Panc1 (cell line): Measurements from ENCODE around the gene NEK7. TPM values are rescaled to one million over a fixed set of nuclear protein-coding genes. Genes with fewer than 3 reads are reported as not detected.

Source experiments
- ATAC-seq: fragments of 200-7000 bp; cut with Tn5 transposase; 2 replicates; pipeline ENCODE4 v1.9.1; 2020; ENCODE audit warnings: mild to moderate bottlenecking, moderate library complexity
- BruUV-seq: library from RNA; stranded (reverse); fragments of 400-500 nt; replicated peaks from 2 replicates; lab custom pipeline; 2021; lab: Mats Ljungman, UMichigan
- CTCF ChIA-PET: fragments of 300-600 bp; sonication (Branson Sonifier 250); formaldehyde crosslinking; loops from one replicate; lab custom pipeline; 2022; ENCODE audit warnings: antibody characterized with exemption; lab: Charles Lee
- POLR2A ChIA-PET: fragments of 300-600 bp; sonication (Branson Sonifier 250); formaldehyde crosslinking; loops from one replicate; lab custom pipeline; 2022; ENCODE audit warnings: antibody characterized with exemption; lab: Charles Lee
- DNase-seq: peaks from one replicate; pipeline ENCODE4 v3.0.0-alpha.2; 2010; ENCODE audit warnings: low read depth, low spot score
- H3K27ac ChIP-seq: 2 replicates; pipeline ENCODE4 v1.5.1; 2011; ENCODE audit warnings: mild to moderate bottlenecking, low read length, inconsistent platforms
- H3K27me3 ChIP-seq: fragments of 200-500 bp; sonication (Bioruptor generic); 2 replicates; pipeline ENCODE4 v1.6.0; 2014; ENCODE audit warnings: low read length, inconsistent platforms; ENCODE audit not compliant: control insufficient read depth, insufficient read depth
- H3K36me3 ChIP-seq: fragments of 200-500 bp; sonication (Bioruptor generic); 2 replicates; pipeline ENCODE4 v1.5.1; 2014; ENCODE audit warnings: inconsistent platforms, mild to moderate bottlenecking, low read length, moderate library complexity; ENCODE audit not compliant: control insufficient read depth, insufficient read depth
- H3K4me1 ChIP-seq: 2 replicates; pipeline ENCODE4 v1.5.1; 2011; ENCODE audit warnings: inconsistent platforms, mild to moderate bottlenecking, low read length, moderate library complexity; ENCODE audit not compliant: control insufficient read depth, insufficient read depth
- H3K4me3 ChIP-seq, 2 experiments: 2 replicates each; pipeline ENCODE4 v1.5.1; 2011 to 2012; ENCODE audit warnings: low read depth in 2 of 2, low read length in 2 of 2, mild to moderate bottlenecking in 2 of 2, inconsistent platforms in 1 of 2, moderate library complexity in 1 of 2
- H3K9me3 ChIP-seq: fragments of 200-500 bp; sonication (Bioruptor generic); 2 replicates; pipeline ENCODE4 v1.5.1; 2014; ENCODE audit warnings: low read depth, mild to moderate bottlenecking, inconsistent platforms, low read length, moderate library complexity; ENCODE audit not compliant: control insufficient read depth, insufficient read depth
- CTCF ChIP-seq: fragments of 450-650 bp; IDR thresholded peaks from 2 replicates; pipeline ENCODE4 v1.5.1; 2017; ENCODE audit warnings: mild to moderate bottlenecking
- POLR2AphosphoS5 ChIP-seq: IDR thresholded peaks from 2 replicates; pipeline ENCODE4 v1.6.1; 2012; ENCODE audit warnings: mild to moderate bottlenecking, low read depth, low read length, moderate library complexity
- REST ChIP-seq, 2 experiments: IDR thresholded peaks; 2 replicates each; pipeline ENCODE4 v1.6.1; 2011 to 2012; ENCODE audit warnings: low read depth in 2 of 2, control low read depth in 1 of 2, low read length in 1 of 2, mild to moderate bottlenecking in 1 of 2, moderate library complexity in 1 of 2; ENCODE audit not compliant: insufficient read depth in 1 of 2
- SIN3A ChIP-seq: IDR thresholded peaks from 2 replicates; pipeline ENCODE4 v1.6.1; 2012; ENCODE audit warnings: low read depth, mild to moderate bottlenecking, low read length, moderate library complexity, borderline replicate concordance; ENCODE audit not compliant: insufficient read depth
- TCF7L2 ChIP-seq: IDR thresholded peaks from 2 replicates; pipeline ENCODE4 v1.6.1; 2011; ENCODE audit warnings: mild to moderate bottlenecking, low read depth, low read length, inconsistent platforms
- in situ Hi-C: cut with HindIII; loops from 2 replicates; pipeline ENCODE4 v1.10.0; 2016; ENCODE audit warnings: low sequenced_read_pairs, low pct_unique_long_range_greater_than_20kb
- intact Hi-C: fragments of 100-400 bp; cut with micrococcal nuclease; formaldehyde crosslinking; loops from one replicate; pipeline ENCODE4 v1.10.0; 2022; ENCODE audit not compliant: unreplicated experiment
- total RNA-seq: library from RNA; stranded (reverse); gene quantifications from one replicate; pipeline ENCODE4 v1.2.1, GENCODE V29; 2021; ENCODE audit not compliant: unreplicated experiment

NEK7 gene
- total RNA-seq, 1 experiment from 2014 or later = 53.0 TPM

GRCh38 chr1:198361237-198361767 lies 204.5 kb downstream of the NEK7 start:
- Histone ChIP-seq H3K4me3 (no peak overlapping the region), H3K4me1 (no peaks in the 10 kb centered on the region), H3K27ac (no peak overlapping the region), H3K27me3 (no peaks in the 10 kb centered on the region), H3K9me3 (no peaks in the 10 kb centered on the region), H3K36me3 (no peaks in the 10 kb centered on the region)
- ATAC-seq = no peak
- in situ Hi-C loops (no loop called here), intact Hi-C loops (no loop called here)
- TF ChIP-seq POLR2AphosphoS5 = no peak
- no peak for TF ChIP-seq TCF7L2
- no peak for TF ChIP-seq REST (IDR thresholded peaks at IDR 0.05; ENCODE audit: insufficient read depth in 1 of 2, low read depth in 2 of 2, low read length in 1 of 2)
- no peak for TF ChIP-seq SIN3A
- no peak for TF ChIP-seq CTCF
- DNase-seq = no peak
- ChIA-PET CTCF (no interaction called here), POLR2A (no interaction called here)
- no TSS peak for BruUV-seq

DNA sequence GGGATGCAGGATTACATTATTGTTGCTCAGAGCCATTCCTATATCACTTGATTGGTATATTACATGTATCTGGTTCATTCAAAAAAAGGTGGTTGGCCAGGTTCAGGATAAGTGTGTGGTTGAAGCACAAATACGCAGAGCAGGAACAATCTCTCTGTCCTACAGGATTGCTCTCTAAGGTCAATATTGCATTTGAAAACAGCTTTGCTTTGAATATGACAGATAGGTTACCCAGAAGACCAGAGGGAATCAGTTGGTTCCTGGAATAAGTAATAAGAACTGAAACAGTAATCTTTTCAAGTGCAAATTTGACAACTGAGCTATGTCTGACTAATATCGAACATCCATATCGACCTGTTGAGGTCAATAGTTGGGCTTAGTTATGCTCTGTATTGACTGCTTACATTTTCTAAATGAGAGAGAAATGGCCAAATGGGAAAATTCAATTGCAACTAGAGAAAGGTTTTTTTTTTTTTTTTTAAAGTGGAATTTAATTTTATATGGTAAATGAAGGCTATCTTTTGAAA lies 206.9 kb downstream of the NEK7 start:
- BruUV-seq = no TSS peak
- ChIA-PET CTCF (interaction anchor here (0.7 kb wide), 2 partner anchors 77 to 899 kb away, joined by 5 to 10 read pairs; no protein-coding TSS in a partner anchor), POLR2A (no interaction called here)
- intact Hi-C loops (no loop called here), in situ Hi-C loops (no loop called here)
- Histone ChIP-seq H3K27ac (no peak overlapping the region), H3K36me3 (no peaks in the 10 kb centered on the region), H3K4me1 (no peaks in the 10 kb centered on the region), H3K4me3 (no peak overlapping the region), H3K9me3 (peaks cover 3% of the 10 kb centered on the region; the same call in 1 of the 2 replicates), H3K27me3 (no peaks in the 10 kb centered on the region)
- ATAC-seq (no peak), DNase-seq (no peak)
- TF ChIP-seq CTCF = no peak
- TF ChIP-seq SIN3A = no peak
- no peak for TF ChIP-seq TCF7L2
- no peak for TF ChIP-seq POLR2AphosphoS5
- no peak for TF ChIP-seq REST (IDR thresholded peaks at IDR 0.05; ENCODE audit: insufficient read depth in 1 of 2, low read depth in 2 of 2, low read length in 1 of 2)
